ENCODE results near the gene PATZ1. TPM values are rescaled to one million over a fixed set of nuclear protein-coding genes. Genes with fewer than 3 reads are reported as not detected.

PATZ1 gene
- total and polyA plus RNA-seq, 2 of the 8 experiments (the other 6 are each of a cell fraction or from before 2014, with no cell fraction given) = 62.1 to 70.9 TPM

DNA sequence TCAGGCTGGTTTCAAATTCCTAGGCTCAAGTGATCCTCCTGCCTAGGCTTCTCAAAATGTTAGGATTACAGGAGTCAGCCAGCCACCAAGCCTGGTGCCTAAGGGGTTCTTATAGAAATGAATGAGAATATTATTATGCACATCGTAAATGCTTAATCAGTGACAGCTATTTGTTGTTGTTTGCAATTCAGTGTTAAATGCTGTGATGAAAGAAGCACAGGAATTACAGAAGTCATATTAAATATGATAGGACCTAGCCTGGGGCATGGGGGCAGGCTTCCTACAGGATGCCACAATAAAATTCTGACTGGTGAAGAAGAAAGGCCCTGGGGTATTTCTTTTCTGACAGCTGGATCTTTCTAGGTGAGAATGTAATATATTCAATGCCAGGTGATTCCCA, 13.9 kb upstream of the PATZ1 start:
- FAIRE-seq (no peak), DNase-seq (ENCODE audit: low read depth in 1 of 2, low spot score in 2 of 2) (no peak)
- H3K23me2 ChIP-seq (ENCODE audit: low read depth, low read length) = no peaks in the 10 kb centered on the region
- no peak overlapping the region for H3K18ac ChIP-seq (ENCODE audit: extremely low read depth, low read length)
- H3K4me1 ChIP-seq (replicated peaks in 1 of 4; ENCODE audit: control insufficient read depth in 3 of 4, insufficient read depth in 4 of 4, low read length in 3 of 4) = no peaks in the 10 kb centered on the region
- no peak overlapping the region for H4K5ac ChIP-seq (ENCODE audit: insufficient read length, low read depth, low read length)
- no peak overlapping the region for H2BK5ac ChIP-seq (ENCODE audit: low read depth, low read length)
- no peak overlapping the region for H4K8ac ChIP-seq (ENCODE audit: extremely low read depth, insufficient read depth, low read length)
- no peak overlapping the region for H3K4me3 ChIP-seq (ENCODE audit: extremely low read depth in 1 of 4, insufficient read depth in 2 of 4, low read depth in 3 of 4, low read length in 4 of 4)
- TF ChIP-seq, protein P1, sequence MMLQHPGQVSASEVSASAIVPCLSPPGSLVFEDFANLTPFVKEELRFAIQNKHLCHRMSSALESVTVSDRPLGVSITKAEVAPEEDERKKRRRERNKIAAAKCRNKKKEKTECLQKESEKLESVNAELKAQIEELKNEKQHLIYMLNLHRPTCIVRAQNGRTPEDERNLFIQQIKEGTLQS (IDR thresholded peaks at IDR 0.05; ENCODE audit: insufficient read depth, low read depth, low read length) = no peak
- no peaks in the 10 kb centered on the region for H3K9me3 ChIP-seq (ENCODE audit: insufficient read depth in 2 of 2, low read depth in 1 of 2, low read length in 1 of 2)
- H3K9ac ChIP-seq (replicated peaks in 1 of 4; ENCODE audit: extremely low read depth in 1 of 4, low read depth in 3 of 4, low read length in 3 of 4) = no peak overlapping the region
- no peak overlapping the region for H3K27ac ChIP-seq (ENCODE audit: low read depth, low read length)
- H2BK12ac ChIP-seq (ENCODE audit: low read depth, low read length) = no peak overlapping the region
- H2BK120ac ChIP-seq (replicated peaks; ENCODE audit: low read depth, low read length) = no peak overlapping the region
- no peak overlapping the region for H3K4me2 ChIP-seq (ENCODE audit: insufficient read depth in 1 of 2, low read depth in 2 of 2, low read length in 2 of 2)
- no peak overlapping the region for H2BK15ac ChIP-seq (ENCODE audit: low read length)
- no peak overlapping the region for H2AK5ac ChIP-seq (ENCODE audit: low read depth, low read length)
- no peak overlapping the region for H3K14ac ChIP-seq (ENCODE audit: insufficient read length)
- H3K79me1 ChIP-seq (ENCODE audit: low read depth, low read length) = no peaks in the 10 kb centered on the region
- no peaks in the 10 kb centered on the region for H3K27me3 ChIP-seq (replicated peaks in 1 of 4; ENCODE audit: control insufficient read depth in 3 of 4, extremely low read depth in 1 of 4, insufficient read depth in 3 of 4, low read length in 3 of 4)
- no peak overlapping the region for H4K91ac ChIP-seq (replicated peaks; ENCODE audit: insufficient read length, low read length)
- no peaks in the 10 kb centered on the region for H3K79me2 ChIP-seq (ENCODE audit: control insufficient read depth in 1 of 2, insufficient read depth in 2 of 2, low read length in 2 of 2)
- no peak overlapping the region for H3K23ac ChIP-seq (ENCODE audit: insufficient read length)
- H3K4ac ChIP-seq (replicated peaks; ENCODE audit: insufficient read length, low read depth, low read length) = no peak overlapping the region
- POLR2A ChIA-PET (ENCODE audit: partially characterized antibody) = interaction anchor here (0.6 to 4.2 kb wide), 5 partner anchors 9 to 81 kb away, joined by 3 to 37 read pairs (median 5); partner anchors contain the start of gene PATZ1
- CTCF ChIA-PET (ENCODE audit: partially characterized antibody) = no interaction called here
- H2AFZ ChIP-seq (ENCODE audit: low read length) = no peak overlapping the region
- H2BK20ac ChIP-seq (ENCODE audit: low read length) = no peak overlapping the region
- 90% methylated on average over 1 of the region's 1 CpG; no CpG with 5 or more reads in 1 of the 2 experiments for WGBS, 2 experiments (ENCODE audit: extremely low coverage in 1 of 2, insufficient coverage in 1 of 2, insufficient read length in 1 of 2, insufficient replicate concordance in 2 of 2, low coverage in 1 of 2, low lambda C conversion rate in 2 of 2, missing lambda C conversion rate in 1 of 2)
- no peak overlapping the region for H3K56ac ChIP-seq (replicated peaks; ENCODE audit: insufficient read length, low read depth, low read length)
- no peaks in the 10 kb centered on the region for H4K20me1 ChIP-seq (replicated peaks in 1 of 2; ENCODE audit: control insufficient read depth in 1 of 2, insufficient read depth in 2 of 2, low read length in 2 of 2)
- H3K36me3 ChIP-seq (ENCODE audit: control insufficient read depth in 2 of 4, insufficient read depth in 4 of 4, low read length in 3 of 4) = no peaks in the 10 kb centered on the region
